Epidermal melanocyte (primary cell): Measurements from ENCODE around the gene BRME1.
"Not testable (repeated sequence)": the region's sequence is repeated elsewhere in the genome, so short reads cannot be mapped to it uniquely, and the experiment has no call there.

ENCODE experiments used
- DNase-seq: peaks from one replicate; pipeline ENCODE4 v3.0.0; 2011; ENCODE audit warnings: low spot score; ENCODE audit not compliant: insufficient read length

Gene BRME1

DNA sequence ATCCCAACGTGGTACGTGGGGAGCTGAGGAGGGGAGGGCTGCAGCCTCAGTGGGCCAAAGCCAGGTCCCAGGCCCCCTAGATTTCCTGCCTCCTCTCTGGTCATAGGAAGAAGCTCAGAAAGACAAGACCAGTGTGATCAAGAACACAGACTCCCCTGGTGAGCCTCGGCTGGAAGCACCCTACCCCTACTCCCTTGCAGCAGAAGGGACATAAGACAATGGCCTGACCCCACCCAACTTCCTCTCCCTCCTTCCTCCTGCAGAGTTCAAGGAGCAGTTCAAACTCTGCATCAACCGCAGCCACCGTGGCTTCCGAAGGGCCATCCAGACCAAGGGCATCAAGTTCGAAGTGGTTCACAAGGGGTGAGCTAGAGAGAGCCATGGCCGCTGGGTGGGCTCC is 20.8 kb upstream of the BRME1 start:
- no peak for DNase-seq

DNA sequence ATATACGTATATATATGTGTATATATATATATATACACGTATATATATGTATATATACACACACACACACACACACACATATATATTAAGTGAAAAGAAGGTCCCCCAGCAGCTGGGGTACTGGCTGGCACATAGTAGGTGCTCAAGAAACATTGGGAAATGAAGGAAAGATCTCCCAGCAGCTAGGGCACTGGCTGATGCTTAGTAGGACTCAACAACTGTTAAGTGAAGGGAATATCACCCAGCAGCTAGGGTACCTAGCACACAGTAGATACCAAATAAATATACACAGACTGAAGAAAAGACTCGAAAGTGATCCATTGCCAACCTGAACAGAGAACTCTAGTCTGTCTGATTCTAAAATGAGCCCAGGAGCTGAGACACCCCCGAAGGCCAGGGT is 20.1 kb upstream of the BRME1 start:
- DNase-seq: no peak

DNA sequence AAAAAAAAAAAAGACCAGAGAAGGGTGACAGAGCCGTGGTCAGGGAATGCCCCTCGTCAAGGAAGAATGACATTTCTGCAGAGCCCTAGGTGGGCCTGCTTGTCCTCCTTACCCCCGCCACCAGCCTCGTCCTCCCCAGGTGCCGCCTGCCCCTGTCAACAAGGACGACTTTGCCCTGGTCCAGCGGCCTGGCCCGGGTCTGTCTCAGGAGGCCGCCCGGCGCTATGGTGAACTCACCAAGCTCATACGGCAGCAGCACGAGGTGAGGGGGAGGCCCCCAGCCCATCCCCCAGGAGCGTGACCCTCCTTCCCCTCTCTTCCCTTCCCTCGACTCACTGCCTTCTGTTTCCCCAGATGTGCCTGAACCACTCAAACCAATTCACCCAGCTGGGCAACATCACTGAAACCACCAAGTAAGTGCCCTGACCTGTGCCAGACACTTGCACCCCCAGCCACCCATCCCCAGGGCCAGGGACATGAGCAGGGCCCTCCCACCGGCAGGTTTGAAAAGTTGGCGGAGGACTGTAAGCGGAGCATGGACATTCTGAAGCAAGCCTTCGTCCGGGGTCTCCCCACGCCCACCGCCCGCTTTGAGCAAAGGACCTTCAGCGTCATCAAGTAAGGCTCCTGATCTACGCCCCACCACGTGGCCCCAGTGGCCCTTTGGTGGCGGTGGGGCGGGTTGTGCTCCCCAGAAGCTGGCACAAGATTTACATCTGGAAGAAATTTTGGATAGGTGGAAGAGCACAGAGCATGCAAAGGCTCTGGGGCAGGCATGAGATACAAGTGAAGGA is 17.5 kb upstream of the BRME1 start:
- DNase-seq: no peak

DNA sequence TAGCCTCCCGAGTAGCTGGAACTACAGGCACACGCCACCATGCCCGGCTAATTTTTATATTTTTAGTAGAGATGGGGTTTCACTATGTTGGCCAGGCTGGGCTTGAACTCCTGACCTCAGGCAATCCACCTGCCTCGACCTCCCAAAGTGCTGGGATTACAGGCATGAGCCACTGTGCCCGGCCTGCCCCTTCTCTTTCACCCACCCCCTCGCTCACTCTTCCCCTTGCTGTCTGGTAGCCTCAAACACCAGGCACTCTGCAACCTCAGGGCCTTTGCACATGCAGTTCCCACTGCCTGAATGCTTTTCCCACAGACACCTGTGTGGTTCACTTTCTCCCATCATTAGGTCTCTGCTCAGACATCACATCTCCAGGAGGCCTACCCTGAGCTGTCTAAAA is 16.2 kb upstream of the BRME1 start:
- not testable (repeated sequence) for DNase-seq

DNA sequence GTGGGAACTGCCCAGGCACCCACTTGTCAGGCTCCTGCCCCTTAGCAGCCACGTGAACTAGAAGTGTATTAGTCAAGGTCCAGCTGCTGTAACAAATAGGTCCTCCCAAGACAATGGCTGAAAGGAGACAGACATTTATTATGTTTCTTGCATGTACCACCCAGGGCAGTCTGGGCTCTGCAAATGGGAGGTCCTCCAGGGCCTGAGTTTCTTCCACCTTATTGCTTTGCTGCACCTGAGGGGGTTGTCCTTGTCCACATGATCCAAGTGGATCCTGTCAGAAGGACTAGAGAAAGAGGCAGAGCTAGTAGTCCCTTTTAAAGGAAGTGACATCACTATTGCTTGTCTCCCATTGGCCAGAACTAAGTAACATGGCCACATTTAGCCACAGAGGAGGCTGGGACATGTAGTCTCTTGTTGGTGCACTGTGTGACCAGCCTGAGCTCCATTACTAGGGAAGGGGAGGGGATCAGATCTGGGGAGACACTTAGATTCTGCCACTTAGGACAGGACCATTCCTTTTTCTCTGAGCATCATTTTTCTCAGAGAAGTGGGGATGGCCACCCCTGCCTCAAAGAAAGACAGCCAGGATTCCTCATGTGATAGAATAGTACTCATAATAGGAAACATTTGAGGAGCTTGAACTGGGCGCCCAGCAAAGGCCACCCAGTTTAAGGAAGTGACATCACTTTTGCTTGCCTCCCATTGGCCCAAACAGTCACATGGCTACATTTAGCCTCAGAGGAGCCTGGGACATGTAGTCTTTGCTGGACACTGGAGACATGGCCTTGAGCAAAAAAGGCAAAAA is 15.2 kb upstream of the BRME1 start:
- peak; percentile 29 for DNase-seq

DNA sequence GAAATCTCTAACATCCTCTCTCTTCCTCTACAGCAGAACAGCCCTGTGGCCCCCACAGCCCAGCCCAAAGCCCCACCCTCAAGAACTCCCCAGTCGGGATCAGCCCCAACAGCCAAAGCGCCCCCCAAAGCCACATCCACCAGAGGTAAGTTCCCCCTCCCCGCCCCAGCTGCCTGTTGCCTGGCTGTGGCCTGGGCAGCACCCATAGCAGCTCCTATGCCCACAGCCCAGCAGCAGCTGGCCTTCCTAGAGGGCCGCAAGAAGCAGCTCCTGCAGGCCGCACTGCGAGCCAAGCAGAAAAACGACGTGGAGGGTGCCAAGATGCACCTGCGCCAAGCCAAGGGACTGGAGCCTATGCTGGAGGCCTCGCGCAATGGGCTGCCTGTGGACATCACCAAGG is 14.6 kb upstream of the BRME1 start:
- no peak for DNase-seq

DNA sequence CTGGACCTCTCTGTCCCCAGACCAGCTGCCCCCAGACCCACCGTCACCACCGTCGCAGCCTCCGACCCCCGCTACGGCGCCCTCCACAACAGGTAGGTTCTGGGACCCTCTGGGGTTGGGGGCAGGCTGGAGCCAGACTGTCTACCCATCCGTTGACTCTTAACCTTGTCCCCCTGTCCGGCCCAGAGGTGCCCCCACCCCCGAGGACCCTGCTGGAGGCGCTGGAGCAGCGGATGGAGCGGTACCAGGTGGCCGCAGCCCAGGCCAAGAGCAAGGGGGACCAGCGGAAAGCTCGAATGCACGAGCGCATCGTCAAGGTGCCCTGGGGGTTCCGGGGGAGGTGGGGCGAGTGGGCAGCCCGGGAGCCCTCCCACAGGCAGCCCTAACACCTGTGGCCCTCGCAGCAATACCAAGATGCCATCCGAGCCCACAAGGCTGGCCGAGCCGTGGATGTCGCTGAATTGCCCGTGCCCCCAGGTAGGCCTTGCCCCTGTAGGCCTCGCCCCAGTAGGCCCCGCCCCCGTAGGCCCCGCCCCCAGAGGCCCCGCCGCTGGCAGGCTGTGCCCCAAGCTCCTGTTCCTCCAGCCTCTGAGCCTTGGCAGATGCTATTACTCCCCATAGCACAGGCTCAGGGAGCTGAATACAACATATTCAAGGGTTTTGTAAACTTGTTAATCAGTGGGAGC is 13.0 kb upstream of the BRME1 start:
- DNase-seq: peak; percentile 12

DNA sequence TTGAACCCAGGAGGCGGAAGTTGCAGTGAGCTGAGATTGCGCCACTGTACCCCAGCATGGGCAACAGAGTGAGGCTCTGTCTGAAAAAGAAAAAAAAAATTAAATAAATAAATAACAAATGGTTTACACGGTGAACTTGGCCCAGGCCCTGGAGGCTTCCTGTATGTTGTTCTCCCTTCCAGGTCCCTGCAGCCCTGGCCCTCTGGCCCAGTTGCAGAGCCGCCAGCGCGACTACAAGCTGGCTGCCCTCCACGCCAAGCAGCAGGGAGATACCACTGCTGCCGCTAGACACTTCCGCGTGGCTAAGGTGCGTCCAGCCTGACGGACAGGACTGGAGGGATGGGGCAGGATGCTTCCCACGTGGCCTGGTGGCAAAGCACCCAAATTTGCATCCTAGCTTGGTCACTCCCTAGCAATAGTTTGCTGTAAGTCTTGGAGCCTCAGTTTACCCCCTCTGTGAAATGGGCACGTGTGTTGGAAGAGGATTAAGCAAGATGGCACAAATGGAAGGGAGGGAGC is 12.0 kb upstream of the BRME1 start:
- DNase-seq: no peak

DNA sequence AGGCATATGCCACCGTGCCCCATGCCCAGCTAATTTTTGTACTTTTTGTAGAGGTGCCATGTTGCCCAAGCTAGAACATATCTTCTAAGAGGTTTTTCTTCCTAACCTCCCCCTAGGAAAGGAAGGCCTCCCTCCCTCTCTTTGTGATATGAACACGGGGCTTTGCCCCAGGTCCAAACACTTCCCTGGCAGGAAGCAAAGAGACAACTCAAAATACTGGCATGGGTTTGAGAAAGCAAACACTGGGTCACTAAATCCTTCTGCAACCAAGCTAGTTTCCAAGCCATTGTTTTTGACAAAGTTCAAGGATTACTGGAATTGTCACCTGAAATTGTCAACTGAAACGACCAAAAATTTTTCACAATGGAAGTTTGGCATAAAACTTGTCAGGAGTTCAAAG is 8.9 kb upstream of the BRME1 start:
- no peak for DNase-seq

DNA sequence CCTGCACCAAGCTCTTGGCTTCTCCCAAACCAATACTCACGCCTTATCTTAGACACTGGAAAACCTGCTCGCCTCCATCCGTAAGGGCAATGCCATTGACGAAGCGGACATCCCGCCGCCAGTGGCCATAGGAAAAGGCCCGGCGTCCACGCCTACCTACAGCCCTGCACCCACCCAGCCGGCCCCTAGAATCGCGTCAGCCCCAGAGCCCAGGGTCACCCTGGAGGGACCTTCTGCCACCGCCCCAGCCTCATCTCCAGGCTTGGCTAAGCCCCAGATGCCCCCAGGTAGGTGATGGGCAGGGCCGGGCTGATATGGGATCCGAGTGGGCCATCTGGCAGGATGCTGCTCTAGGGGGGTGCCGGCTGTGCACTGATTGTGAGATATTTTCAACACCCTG is 7.4 kb upstream of the BRME1 start:
- DNase-seq: no peak

DNA sequence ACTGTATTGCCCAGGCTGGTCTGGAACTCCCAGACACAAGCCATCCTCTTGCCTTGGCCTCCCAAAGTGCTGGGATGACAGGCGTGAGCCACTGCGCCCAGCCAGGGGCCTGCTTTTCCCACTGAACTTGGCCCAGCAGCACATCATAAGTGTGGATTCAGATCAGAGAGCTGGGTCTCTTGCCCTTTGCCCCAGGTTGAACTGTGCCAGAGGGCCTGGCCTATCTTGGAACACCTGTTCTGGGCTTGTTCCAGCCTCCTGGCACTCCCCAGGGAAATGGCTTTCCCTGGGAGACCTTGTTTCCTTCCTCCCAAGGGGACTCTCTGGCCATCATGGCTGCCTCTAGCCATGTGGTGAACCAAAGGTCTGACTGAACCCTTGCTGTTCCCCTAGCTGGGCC is 3.5 kb upstream of the BRME1 start:
- DNase-seq: no peak

DNA sequence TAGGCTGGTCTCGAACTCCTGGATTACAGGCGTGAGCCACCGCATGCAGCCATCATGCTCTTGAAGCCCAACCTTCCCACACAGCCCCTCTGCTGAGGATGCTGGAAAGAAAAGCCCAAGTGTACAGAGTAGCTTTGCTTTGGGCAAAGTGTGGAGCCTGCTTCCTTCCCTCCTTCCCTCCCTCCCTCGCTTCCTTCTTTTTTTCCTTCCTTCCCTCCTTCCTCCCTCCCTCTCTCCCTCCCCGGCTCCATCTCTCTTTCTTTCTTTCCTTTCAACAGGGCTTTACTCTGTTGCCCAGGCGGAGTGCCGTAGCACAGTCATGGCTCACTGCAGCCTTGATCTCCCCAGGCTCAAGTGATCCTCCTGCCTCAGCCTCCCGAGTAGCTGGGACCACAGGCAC is 2.8 kb upstream of the BRME1 start:
- DNase-seq: no peak

DNA sequence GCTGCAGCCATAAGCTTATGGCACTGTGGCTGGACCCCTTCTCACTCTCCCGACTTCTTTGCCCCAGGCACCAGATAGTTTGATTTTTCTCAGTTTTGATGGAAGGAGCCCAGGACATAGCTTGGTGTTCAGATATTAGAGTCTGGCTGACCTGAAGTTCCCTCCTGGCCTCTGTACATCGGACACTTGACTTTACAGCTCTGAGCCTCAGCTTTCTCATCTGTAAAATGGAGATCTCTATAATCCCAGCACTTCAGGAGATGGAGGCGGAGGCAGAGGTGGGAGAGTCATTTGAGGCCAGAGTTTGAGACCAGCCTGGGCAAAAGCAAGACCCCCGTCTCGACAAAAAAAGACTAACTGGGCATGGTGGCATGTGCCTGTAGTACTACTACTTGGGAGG is 993 bp upstream of the BRME1 start:
- no peak for DNase-seq

DNA sequence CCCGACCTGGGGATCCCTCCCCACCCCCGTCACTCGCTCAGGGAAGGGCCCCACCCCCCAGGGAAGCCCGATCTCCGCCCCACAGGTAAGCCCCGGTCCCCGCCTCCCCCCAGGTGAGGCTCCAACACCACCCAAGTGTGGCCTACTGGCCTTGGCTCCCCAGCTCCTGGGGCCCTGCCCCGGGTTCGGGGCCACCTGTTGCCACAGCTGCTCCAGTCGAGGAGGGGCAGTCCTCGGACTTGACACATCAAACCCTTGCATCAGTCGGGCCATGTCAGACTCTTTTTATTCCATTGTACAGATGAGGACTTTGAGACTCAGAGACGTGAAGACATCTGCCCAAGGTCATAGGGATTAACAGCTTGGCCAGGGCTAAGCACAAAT is 596 bp upstream of the BRME1 start:
- DNase-seq: no peak

DNA sequence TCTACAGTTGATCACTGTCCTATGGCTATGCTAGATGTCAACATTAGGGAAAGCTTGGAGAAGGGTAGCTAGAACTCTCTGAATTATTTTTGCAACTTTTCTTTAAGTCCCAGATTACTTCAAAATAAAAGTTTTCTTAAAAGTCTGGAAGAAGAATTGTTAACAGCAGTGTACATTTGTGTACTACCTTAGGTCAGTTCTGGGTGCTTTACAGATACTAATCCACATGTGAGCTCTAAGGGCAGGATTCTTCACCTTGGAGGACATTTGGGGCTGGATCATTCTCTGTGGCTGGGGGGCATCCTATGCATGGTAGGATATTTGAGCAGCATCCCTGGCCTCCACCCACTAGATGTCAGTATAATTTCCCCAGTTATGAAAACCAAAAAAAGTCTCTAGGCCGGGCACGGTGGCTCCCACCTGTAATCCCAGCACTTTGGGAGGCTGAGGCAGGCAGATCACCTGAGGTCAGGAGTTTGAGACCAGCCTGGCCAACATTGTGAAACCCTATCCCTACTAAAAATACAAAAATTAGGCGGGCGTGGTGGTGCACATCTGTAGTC is 2.8 kb downstream of the BRME1 start:
- DNase-seq: no peak

DNA sequence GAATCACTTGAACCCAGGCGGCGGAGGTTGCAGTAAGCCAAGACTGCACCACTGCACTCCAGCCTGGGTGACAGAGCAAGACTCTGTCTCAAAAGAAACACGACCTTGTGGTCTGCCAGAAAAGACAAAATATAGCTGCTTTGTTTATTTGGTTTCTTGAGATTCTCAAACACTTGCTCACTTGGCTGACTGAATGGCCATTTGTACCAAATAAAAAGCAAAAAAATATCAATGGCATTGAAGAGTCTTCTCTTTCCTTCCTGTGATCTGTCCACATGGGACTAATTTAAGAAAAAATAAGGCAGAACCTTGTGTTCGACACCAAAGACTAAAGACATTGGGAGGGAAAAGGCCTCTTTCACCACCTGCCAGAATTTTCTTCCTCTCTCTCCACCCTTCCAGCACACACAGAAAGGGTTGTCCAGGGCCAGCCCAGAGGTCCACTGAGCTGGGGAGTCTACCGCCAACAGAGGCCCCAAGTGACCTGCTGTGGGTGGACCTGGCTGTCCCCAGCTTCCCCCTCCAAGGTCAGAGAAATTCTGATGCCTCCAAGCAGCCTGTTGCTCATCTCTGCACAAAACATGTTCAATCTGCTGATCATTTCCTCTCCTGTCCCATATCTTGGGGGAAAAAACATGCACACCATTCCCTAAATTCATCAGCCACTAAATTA is 5.9 kb downstream of the BRME1 start:
- no peak for DNase-seq

DNA sequence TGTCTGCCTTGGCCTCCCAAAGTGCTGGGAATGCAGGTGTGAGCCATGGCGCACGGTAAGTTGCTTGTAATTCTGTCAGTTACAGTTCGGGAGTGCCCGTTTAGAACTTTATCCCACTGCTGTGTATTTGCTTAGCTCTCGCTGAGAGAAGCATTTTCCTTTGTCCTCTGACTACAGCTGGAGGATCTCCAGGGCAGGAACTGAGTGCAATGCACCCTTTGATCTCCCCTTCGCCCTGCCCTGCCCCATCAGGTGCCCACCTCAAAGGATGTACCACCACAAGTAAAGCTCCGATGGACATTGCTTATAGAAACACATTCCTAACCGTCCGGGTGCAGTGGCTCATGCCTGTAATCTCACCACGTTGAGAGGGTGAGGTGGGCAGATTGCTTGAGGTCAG is 6.5 kb downstream of the BRME1 start:
- DNase-seq: no peak

DNA sequence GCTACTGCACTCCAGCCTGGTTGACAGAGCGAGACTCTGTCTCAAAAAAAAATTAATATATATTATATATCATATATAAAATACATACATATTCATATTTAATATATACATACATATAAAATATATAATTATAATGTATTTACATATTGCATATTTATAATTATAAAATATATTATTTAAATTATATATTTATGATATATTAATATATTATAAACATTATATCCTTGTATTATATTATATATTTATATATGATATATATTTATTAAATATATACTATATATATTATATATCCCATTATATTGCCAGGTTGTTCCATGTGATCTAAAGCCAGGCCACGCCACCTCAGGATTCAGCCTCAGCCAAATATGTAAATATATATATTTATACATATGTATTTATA is 9.7 kb downstream of the BRME1 start:
- no peak for DNase-seq

DNA sequence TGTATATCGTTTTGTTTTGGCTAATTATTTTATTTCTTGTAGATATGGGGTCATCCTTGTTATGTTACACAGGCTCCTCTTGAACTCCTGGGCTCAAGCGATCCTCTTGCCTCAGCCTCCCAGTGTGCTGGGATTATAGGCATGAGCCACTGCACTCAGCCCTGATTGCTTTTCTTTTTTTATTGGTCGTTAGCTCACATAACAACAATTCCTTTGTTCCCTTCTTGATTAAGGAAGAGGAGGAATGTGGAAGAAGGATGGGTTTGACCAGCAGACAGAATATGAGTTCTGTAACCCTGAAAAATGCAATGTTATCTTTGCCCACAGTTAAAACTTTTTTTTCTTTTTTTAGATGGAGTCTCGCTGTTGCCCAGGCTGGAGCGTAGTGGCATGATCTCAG is 11.4 kb downstream of the BRME1 start:
- no peak for DNase-seq

DNA sequence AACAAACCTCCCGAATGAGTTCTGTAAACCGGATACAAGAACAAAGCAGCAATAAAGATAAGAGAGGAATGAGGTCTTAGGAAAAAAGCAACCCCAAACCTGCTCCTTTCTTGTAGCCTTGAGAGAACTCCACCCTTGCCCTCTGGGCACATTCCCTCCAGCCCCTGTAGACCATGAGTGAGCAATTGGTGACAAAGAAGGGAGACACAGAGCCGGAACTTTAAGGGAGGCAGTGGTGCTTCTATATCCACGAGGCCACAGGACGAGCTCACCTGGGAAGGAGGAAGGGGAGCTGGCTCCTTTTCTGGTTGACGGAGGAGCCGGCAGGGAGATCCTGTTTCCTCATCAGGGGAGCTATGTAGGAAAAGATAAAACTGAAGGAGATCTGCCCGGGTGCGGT is 13.0 kb downstream of the BRME1 start:
- DNase-seq: no peak

DNA sequence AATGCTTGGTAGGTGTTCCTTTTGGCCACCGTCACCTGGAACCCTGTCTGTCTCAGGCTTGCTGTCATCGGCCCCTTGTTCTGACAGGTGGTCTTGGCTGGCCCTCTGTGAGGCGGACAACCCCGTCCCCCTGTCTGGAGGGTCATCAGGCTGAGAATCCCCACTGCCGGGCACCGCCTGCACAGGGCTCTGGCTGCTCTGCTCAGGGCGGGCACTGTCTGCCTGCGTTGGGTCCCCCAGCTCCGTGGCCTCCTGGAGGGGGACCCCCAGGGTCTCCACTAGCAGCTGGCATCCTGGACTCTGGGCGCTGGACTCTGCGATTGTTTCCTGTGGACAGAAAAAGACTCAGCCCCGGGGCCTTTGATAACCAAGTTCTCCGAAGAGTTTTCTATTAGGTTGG is 15.8 kb downstream of the BRME1 start:
- no peak for DNase-seq
